HepG2 (cell line): ENCODE measurements around the gene RPS6KL1. TPM values are rescaled to one million over a fixed set of nuclear protein-coding genes. Genes with fewer than 3 reads are reported as not detected.

ENCODE experiments used
- ATAC-seq: fragments of 200-7000 bp; cut with Tn5 transposase; 3 replicates; pipeline ENCODE4 v1.9.1; 2020; ENCODE audit warnings: mild to moderate bottlenecking, moderate library complexity
- BruUV-seq: library from RNA; stranded (reverse); fragments of 400-500 nt; replicated peaks from 2 replicates; lab custom pipeline; 2021; lab: Mats Ljungman, UMichigan
- CTCF ChIA-PET: fragments of 300-600 bp; formaldehyde crosslinking; extraction: SDS; loops from one replicate; lab custom pipeline; 2021; ENCODE audit warnings: low total read pairs, inconsistent platforms, low intra/inter-chr PET ratio; lab: Yijun Ruan, JAX
- POLR2A ChIA-PET: fragments of 350-600 bp; sonication (Branson Sonifier 250); formaldehyde crosslinking; loops from one replicate; lab custom pipeline; 2020; ENCODE audit warnings: antibody characterized with exemption, inconsistent platforms; lab: Yijun Ruan, JAX
- DNase-seq: peaks from one replicate; pipeline ENCODE4 v3.0.0-alpha.2; 2015; ENCODE audit warnings: low spot score
- FAIRE-seq: peaks from 3 replicates; lab custom pipeline; 2011; peaks lifted over from hg19 to GRCh38; lab: Jason Lieb, UNC
- H2AFZ ChIP-seq: one replicate; pipeline ENCODE4 v1.6.1; 2011; ENCODE audit warnings: low read length, inconsistent platforms
- H3K27ac ChIP-seq: fragments of 300-600 bp; 3 replicates; pipeline ENCODE4 v1.8.0; 2011; ENCODE audit warnings: mixed run types, mild to moderate bottlenecking, mixed read lengths, low read length, inconsistent platforms; ENCODE audit not compliant: insufficient read depth; ENCODE audit errors: extremely low read length
- H3K27me3 ChIP-seq, 2 experiments: fragments of 200-600 bp in 1 of 2; 2 replicates in 1 of 2; 3 replicates in 1 of 2; pipeline versions ENCODE4 v1.6.0 to v1.8.0; 2011; ENCODE audit warnings: low read length in 2 of 2, mild to moderate bottlenecking in 2 of 2, moderate library complexity in 2 of 2, inconsistent platforms in 1 of 2; ENCODE audit not compliant: insufficient read depth in 2 of 2, control insufficient read depth in 1 of 2
- H3K36me3 ChIP-seq, 2 experiments: fragments of 200-600 bp in 1 of 2; replicated peaks in 1 of 2; 2 replicates in 1 of 2; 3 replicates in 1 of 2; pipeline versions ENCODE4 v1.5.1 to v1.8.0; 2011; ENCODE audit warnings: low read length in 2 of 2, inconsistent platforms in 1 of 2; ENCODE audit not compliant: insufficient read depth in 2 of 2, control insufficient read depth in 1 of 2
- H3K4me1 ChIP-seq: 2 replicates; pipeline ENCODE4 v1.5.1; 2012; ENCODE audit warnings: low read length, inconsistent platforms; ENCODE audit not compliant: insufficient read depth
- H3K4me2 ChIP-seq: 2 replicates; pipeline ENCODE4 v1.6.0; 2011; ENCODE audit warnings: low read depth, low read length, inconsistent platforms
- H3K4me3 ChIP-seq, 3 experiments: fragments of 200-600 bp in 1 of 3; sonication (generic), shearing (Covaris generic) in 1 of 3; replicated peaks in 1 of 3; 2 replicates each; pipeline ENCODE4 v1.5.1; 2011 to 2016; ENCODE audit warnings: low read length in 3 of 3, inconsistent platforms in 2 of 3, low read depth in 2 of 3, mild to moderate bottlenecking in 2 of 3, control low read depth in 1 of 3, mixed read lengths in 1 of 3; ENCODE audit not compliant: insufficient read depth in 1 of 3
- H3K79me2 ChIP-seq: one replicate; pipeline ENCODE4 v1.6.1; 2011; ENCODE audit warnings: low read length, inconsistent platforms; ENCODE audit not compliant: insufficient read depth
- H3K9ac ChIP-seq: 2 replicates; pipeline ENCODE4 v1.6.0; 2011; ENCODE audit warnings: mild to moderate bottlenecking, low read depth, low read length, inconsistent platforms; ENCODE audit not compliant: insufficient read depth
- H3K9me3 ChIP-seq: 2 replicates; pipeline ENCODE4 v1.5.1; 2012; ENCODE audit warnings: mild to moderate bottlenecking, low read length
- H4K20me1 ChIP-seq: 2 replicates; pipeline ENCODE4 v1.6.0; 2011; ENCODE audit warnings: inconsistent platforms, mild to moderate bottlenecking, low read length, moderate library complexity; ENCODE audit not compliant: insufficient read depth
- AFF4 ChIP-seq: sonication (generic); formaldehyde crosslinking; IDR thresholded peaks from 2 replicates; pipeline ENCODE4 v1.4.0; 2020; ENCODE audit warnings: missing genetic modification reagents
- FOXJ3 ChIP-seq: sonication (generic); formaldehyde crosslinking; IDR thresholded peaks from 2 replicates; pipeline ENCODE4 v1.4.0; 2020; ENCODE audit warnings: missing genetic modification reagents, mild to moderate bottlenecking, borderline replicate concordance
- GFI1 ChIP-seq: sonication (generic); formaldehyde crosslinking; IDR thresholded peaks from 2 replicates; pipeline ENCODE4 v1.5.0; 2020; ENCODE audit warnings: missing genetic modification reagents, mild to moderate bottlenecking, borderline replicate concordance
- HES4 ChIP-seq: sonication (generic); formaldehyde crosslinking; IDR thresholded peaks from 2 replicates; pipeline ENCODE4 v1.9.0; 2021; ENCODE audit warnings: mild to moderate bottlenecking, missing genetic modification reagents, borderline replicate concordance
- MYPOP ChIP-seq: sonication (generic); formaldehyde crosslinking; IDR thresholded peaks from 2 replicates; pipeline ENCODE4 v1.8.1; 2023; ENCODE audit warnings: mild to moderate bottlenecking, moderate library complexity, missing genetic modification reagents
- PAF1 ChIP-seq: IDR thresholded peaks from 2 replicates; pipeline ENCODE4 v1.6.1; 2016; ENCODE audit warnings: missing genetic modification reagents, missing compliant biosample characterization
- REPIN1 ChIP-seq: sonication (generic); formaldehyde crosslinking; IDR thresholded peaks from 2 replicates; pipeline ENCODE4 v1.8.0; 2022; ENCODE audit warnings: missing genetic modification reagents, low read depth, mild to moderate bottlenecking, borderline replicate concordance
- SMC3 ChIP-seq: IDR thresholded peaks from 2 replicates; pipeline ENCODE4 v1.6.1; 2011; ENCODE audit warnings: low read length, improper control_type of control experiment
- STAG1 ChIP-seq: sonication (generic); formaldehyde crosslinking; IDR thresholded peaks from 2 replicates; pipeline ENCODE4 v1.4.0; 2020; ENCODE audit warnings: missing genetic modification reagents
- ZC3H13 ChIP-seq: sonication (generic); formaldehyde crosslinking; IDR thresholded peaks from 2 replicates; pipeline ENCODE4 v1.8.1; 2023; ENCODE audit warnings: mild to moderate bottlenecking, missing genetic modification reagents, moderate library complexity
- ZIK1 ChIP-seq: sonication (generic); formaldehyde crosslinking; IDR thresholded peaks from 2 replicates; pipeline ENCODE4 v1.5.0; 2020; ENCODE audit warnings: mild to moderate bottlenecking, low read depth, missing genetic modification reagents, borderline replicate concordance
- ZNF138 ChIP-seq: sonication (generic); formaldehyde crosslinking; IDR thresholded peaks from 2 replicates; pipeline ENCODE4 v1.5.0; 2020; ENCODE audit warnings: mild to moderate bottlenecking, low read depth, missing genetic modification reagents
- ZNF143 ChIP-seq: sonication (generic); formaldehyde crosslinking; IDR thresholded peaks from 2 replicates; pipeline ENCODE4 v1.4.0; 2020; ENCODE audit warnings: missing genetic modification reagents
- ZNF574 ChIP-seq: sonication (generic); formaldehyde crosslinking; IDR thresholded peaks from 2 replicates; pipeline ENCODE4 v1.4.0; 2020; ENCODE audit warnings: missing genetic modification reagents
- ZNF619 ChIP-seq: sonication (generic); formaldehyde crosslinking; IDR thresholded peaks from 2 replicates; pipeline ENCODE4 v1.4.0; 2020; ENCODE audit warnings: mild to moderate bottlenecking, missing genetic modification reagents
- ZNF816 ChIP-seq: sonication (generic); formaldehyde crosslinking; IDR thresholded peaks from 2 replicates; pipeline ENCODE4 v1.8.0; 2022; ENCODE audit warnings: missing genetic modification reagents, mild to moderate bottlenecking, borderline replicate concordance
- ZNF883 ChIP-seq: sonication (generic); formaldehyde crosslinking; IDR thresholded peaks from 2 replicates; pipeline ENCODE4 v1.5.1; 2020; ENCODE audit warnings: mild to moderate bottlenecking, missing genetic modification reagents; ENCODE audit errors: not compliant biosample characterization
- WGBS: methylation state at CpG from one replicate; pipeline ENCODE4 v1.1.6; 2017; ENCODE audit warnings: low lambda C conversion rate; 5-methylcytosine and 5-hydroxymethylcytosine counted together
- in situ Hi-C: cut with HindIII; loops from 2 replicates; pipeline ENCODE4 v1.10.0; 2017; ENCODE audit warnings: low pct_unique_long_range_greater_than_20kb; ENCODE audit not compliant: extremely low pct_ligation_motif_present
- intact Hi-C: fragments of 100-400 bp; cut with micrococcal nuclease; formaldehyde crosslinking; loops from one replicate; pipeline ENCODE4 v1.10.0; 2022; ENCODE audit not compliant: unreplicated experiment
- polyA plus RNA-seq, 8 experiments: library from polyadenylated mRNA; depleted of rRNA in 3 of 8; stranded (reverse) in 7 of 8; unstranded in 1 of 8; fragments of >200 nt; fragmentation: Illumina TruSeq in 4 of 8; extraction: Trizol in 4 of 8; gene quantifications; 2 replicates each; pipeline versions ENCODE4 v1.2.1 to v1.2.3, GENCODE V29; 2011 to 2016; ENCODE audit warnings: low read depth in 4 of 8, missing spikeins in 1 of 8, mixed read lengths in 1 of 8; ENCODE audit not compliant: insufficient read depth in 1 of 8
- total RNA-seq, 5 experiments: library from RNA; depleted of rRNA; stranded (reverse); fragments of >200 nt; fragmentation: Illumina TruSeq; extraction: Trizol; gene quantifications; 2 replicates each; pipeline ENCODE4 v1.2.3, GENCODE V29; 2016; ENCODE audit warnings: low read depth in 1 of 5

Gene RPS6KL1
- total and polyA plus RNA-seq, 2 of the 13 experiments (the other 11 are each of a cell fraction or from before 2014, with no cell fraction given): 6.5 to 11.5 TPM

- no TSS peak for BruUV-seq
- intact Hi-C loops (loop anchor here (1.0 kb wide), 2 partner anchors 108 to 174 kb away; no protein-coding TSS in a partner anchor), in situ Hi-C loops (loop anchor here (5.0 kb wide), 1 partner anchor 178 kb away; no protein-coding TSS in a partner anchor)
- no peaks in the 10 kb centered on the region for H3K79me2 ChIP-seq
- ATAC-seq: peak; percentile 87
- 49% methylated on average over 6 of the region's 6 CpGs for WGBS
- peaks cover 11% of the 10 kb centered on the region; the same call in 1 of the 2 replicates for H3K4me1 ChIP-seq
- no peak overlapping the region for H3K4me3 ChIP-seq
- no peak overlapping the region for H3K4me2 ChIP-seq
- H3K9ac ChIP-seq: no peak overlapping the region
- H4K20me1 ChIP-seq: no peaks in the 10 kb centered on the region
- H3K27me3 ChIP-seq: no peaks in the 10 kb centered on the region
- peak; percentile 62 for DNase-seq
- POLR2A ChIA-PET: no interaction called here
- CTCF ChIA-PET: interaction anchor here (1.0 to 4.1 kb wide), 3 partner anchors 32 to 174 kb away, joined by 3 to 44 read pairs (median 8); no protein-coding TSS in a partner anchor
- H2AFZ ChIP-seq: no peak overlapping the region
- H3K27ac ChIP-seq: no peak overlapping the region
- H3K36me3 ChIP-seq: no peaks in the 10 kb centered on the region
- FAIRE-seq: peak; percentile 88
- H3K9me3 ChIP-seq: no peaks in the 10 kb centered on the region
- TF ChIP-seq ZC3H13 (CRISPR knock-in tag) (no peak), ZNF143 (CRISPR knock-in tag) (no peak), ZNF138 (CRISPR knock-in tag) (no peak), MYPOP (CRISPR knock-in tag) (0 out of 2 replicates have a peak, but pooled peaks have one; percentile 24), SMC3 (peak; percentile 93), REPIN1 (CRISPR knock-in tag) (peak; percentile 29; the same call in 1 of the 2 replicates), GFI1 (no peak), HES4 (CRISPR knock-in tag) (no peak), AFF4 (CRISPR knock-in tag) (no peak), ZNF619 (CRISPR knock-in tag) (0 out of 2 replicates have a peak, but pooled peaks have one; percentile 57), FOXJ3 (CRISPR knock-in tag) (no peak), ZNF883 (CRISPR knock-in tag) (no peak), PAF1 (no peak), ZNF816 (CRISPR knock-in tag) (no peak), ZNF574 (CRISPR knock-in tag) (no peak), ZIK1 (no peak), STAG1 (CRISPR knock-in tag) (peak; percentile 92)
Observed at GRCh38 chr14:74913986-74914573, 9.0 kb downstream of the RPS6KL1 start.
